Fibroblast of peridontal ligament (primary cell): Measurements from ENCODE around the gene PGS1.

Experiments
- DNase-seq: peaks from one replicate; pipeline ENCODE4 v3.0.0-alpha.2; 2010; ENCODE audit errors: extremely low read depth

Gene PGS1

DNA sequence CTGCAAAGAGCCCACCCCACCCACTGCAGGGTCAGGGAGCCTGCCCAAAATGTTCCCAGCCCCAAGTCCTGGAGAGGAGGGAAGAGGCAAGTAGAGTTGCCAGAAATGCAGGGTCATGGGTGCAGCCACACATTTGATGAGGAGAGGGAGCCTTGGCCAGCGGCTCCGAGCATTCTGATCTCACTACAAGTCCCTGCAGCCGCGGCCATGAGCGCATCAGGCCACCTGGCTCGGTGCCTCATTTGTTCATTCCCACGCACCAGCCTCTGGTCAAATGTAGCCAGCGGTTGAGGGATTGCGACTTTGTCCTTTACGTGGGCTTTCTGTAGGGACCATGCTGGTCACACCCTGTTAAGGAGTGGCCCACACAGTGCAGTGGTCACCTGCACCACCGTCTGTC lies 48.7 kb downstream of the PGS1 start:
- DNase-seq = no peak

GRCh38 chr17:78428025-78428575 lies 49.7 kb downstream of the PGS1 start:
- DNase-seq = no peak

- DNase-seq = no peak
Observed at GRCh38 chr17:78428836-78429617, 50.6 kb downstream of the PGS1 start.

- no peak for DNase-seq
Observed at GRCh38 chr17:78429618-78429995, 51.2 kb downstream of the PGS1 start.

DNA sequence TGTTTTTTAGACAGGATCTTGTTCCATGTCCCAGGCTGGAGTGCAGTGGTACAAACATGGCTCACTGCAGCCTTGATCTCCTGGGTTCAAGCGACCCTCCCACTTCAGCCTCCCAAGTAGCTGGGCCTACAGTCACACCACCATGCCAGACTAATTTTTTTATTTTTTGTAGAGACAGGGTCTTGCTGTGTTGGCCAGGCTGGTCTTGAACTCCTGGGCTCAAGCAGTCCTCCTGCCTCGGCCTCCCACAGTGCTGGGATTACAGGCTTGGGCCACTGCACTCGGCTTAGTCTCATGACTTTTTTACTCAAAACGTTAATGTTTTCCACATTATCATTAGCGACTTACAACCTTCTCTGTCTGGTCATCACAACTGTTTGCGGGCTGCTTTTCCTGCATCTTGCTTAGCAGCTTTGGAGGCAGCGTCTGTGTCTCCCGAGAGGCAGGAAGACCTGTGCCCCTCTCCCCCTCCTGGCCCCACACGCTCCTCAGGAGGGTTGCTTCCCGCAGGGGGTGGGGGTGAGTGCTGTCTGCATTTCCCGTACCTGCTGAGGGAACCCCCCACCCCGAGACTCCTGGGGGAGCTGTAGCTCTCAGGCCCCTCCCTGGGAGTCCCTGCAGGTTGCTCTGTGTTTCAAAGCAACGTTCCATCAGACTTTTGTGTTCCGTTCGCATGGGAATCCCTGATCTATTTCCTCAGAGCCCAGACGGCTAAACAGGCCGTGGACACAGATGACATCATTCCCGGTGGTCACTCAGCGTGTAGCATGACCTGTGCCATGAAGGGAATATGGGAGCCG lies 52.6 kb downstream of the PGS1 start:
- DNase-seq = no peak

DNA sequence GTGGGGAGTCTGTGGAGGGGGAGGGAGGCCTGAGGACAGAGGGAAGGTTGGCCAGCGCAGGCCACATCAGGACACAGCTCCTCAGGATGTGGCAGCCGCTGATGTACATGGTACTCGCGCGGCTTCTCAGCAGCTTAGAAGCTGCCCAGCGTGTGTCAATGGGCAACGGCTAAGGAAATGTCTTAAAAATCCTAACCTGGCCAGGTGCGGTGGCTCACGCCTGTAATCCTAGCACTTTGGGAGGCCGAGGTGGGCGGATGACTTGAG lies 53.2 kb downstream of the PGS1 start:
- no peak for DNase-seq

DNA sequence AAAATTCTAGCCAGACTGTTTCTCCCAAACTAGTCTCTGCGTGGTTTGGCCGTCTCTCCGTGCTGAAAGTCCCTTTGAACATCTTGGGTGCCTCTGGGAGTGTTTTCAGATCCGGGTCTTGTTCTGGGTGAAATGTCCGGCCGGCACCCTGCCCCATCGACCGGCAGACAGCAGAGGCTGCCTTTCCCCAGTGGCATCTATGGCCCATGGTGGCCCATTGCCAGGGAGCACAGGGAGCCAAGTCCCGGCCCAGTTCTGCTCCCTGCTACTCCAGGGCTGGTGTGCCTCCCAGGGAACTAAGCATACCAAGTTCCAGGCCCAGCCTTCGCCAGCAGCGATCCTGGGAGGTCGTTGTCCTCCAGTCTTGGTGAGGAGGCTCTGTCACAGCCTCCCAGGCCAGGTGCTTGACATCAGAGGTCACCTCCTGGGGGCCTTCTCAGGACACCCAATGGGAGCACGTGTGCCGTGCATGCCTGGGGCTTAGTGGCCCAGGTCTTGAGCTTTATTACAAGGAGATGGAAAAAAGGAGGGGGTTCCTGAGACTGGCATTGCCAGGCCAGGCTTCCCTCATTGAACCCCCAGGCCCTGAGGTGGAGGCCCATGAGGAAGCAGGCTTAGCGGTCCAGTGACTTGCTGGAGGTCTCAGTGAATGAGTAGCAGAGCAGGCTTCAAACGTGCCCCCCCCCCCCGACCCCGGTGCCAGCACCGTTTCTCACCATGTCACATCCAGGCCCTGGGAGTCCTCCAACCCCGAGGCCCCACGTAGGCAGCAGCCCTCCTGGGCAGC lies 54.0 kb downstream of the PGS1 start:
- DNase-seq = no peak

- no peak for DNase-seq
Observed at GRCh38 chr17:78433013-78433727, 54.7 kb downstream of the PGS1 start.

GRCh38 chr17:78433780-78434335 lies 55.4 kb downstream of the PGS1 start:
- no peak for DNase-seq

DNA sequence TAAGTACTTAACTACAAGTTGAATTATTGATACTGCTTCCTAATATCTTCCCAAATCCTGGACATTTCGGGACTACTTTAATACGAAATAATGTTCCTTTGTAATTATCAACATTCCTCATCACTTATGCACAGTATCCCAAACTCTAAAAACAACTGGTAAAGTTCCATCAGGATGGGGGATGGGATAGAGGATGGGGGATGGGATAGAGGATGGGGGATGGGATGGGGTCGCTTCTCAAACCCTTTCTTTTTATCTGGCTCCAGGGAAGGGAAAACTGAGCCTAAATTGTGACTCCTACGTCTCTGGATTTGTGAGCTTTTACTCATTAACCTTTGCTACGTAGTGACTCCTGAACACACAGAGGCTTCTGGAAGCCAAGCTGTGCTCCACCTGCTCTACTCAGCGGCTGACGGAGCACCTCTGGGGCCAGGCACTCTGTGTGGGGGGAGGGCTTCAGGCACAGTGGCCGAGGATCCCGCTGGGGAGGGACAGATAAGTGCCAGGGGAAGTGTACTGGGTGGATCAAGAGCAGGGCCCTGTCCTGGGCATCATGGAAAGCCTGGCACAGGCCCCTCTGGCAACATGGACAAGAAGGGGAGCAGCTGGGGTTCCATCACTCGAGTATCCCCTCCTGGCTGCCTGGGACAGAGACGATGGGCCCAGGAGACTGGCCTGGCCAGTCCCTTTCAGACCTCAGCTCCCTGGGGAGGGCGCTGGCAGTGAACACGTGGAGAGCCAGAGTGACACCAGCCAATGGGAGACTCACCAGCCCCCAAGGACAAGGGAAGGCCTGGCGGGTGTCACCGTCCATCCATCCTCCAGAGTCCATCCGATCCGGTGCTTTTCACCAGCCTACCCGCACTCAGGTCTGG lies 56.2 kb downstream of the PGS1 start:
- DNase-seq = no peak

DNA sequence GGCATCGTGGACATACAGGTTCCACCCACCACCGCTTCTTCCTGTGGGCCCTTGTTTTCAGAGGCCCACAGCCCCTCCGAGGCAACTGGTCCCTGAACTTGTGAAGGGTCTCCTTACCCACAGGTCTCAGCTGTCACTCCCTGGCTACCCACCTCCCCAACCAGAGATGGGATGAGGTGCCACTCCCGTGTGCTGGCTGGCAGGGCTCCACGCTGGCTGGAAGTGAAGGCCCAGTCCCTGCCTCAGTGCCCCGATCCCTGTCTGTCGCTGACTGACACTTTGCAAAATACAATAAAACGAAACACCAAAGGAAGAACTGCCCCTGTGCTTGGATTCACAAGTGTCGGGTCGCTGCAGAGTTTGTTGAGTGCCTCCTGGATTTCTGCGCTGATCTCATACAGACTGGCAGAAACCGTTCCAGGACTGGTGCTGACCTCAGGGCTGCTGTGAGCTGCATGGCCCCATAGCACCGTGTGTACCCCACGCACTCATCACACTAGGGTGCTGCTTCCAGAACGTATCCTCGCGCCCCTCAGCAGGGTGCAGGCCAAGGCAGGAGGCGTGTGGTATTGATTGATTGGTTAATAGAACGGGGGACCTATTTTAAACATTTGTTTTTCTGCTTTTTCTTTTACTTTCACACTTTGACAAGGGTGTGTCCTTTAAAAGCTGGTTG lies 57.0 kb downstream of the PGS1 start:
- no peak for DNase-seq

- DNase-seq = no peak
Observed at GRCh38 chr17:78437508-78438169, 59.2 kb downstream of the PGS1 start.

GRCh38 chr17:78438271-78438691 lies 59.8 kb downstream of the PGS1 start:
- no peak for DNase-seq

DNA sequence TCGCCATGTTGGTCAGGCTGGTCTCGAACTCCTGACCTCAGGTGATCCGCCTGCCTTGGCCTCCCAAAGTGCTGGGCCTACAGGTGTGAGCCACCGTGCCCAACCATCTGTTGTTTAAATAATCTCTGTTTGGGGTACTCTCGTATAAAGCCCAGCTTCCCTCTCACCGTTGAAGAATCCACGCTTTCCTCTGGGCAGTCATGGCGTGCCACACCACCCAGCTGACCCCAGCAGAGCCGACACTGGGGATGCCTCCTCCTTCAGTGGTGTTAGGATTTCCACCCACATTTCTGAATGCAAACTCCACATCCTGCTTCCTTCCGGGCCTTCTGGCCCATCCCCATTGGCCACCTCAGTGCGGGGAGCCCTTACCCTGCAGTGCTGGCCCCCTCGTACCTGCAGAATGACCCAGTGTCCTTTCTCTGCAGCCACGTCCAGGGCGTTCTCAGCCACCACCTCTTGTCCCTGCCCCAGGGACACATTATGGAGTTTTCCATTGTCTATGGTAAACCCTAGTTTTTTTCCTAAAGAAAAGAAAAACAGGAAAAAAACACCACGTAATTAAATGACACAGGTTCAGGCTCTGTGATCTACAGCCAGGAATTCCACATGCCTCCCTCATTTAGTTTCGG lies 60.4 kb downstream of the PGS1 start:
- DNase-seq = no peak

DNA sequence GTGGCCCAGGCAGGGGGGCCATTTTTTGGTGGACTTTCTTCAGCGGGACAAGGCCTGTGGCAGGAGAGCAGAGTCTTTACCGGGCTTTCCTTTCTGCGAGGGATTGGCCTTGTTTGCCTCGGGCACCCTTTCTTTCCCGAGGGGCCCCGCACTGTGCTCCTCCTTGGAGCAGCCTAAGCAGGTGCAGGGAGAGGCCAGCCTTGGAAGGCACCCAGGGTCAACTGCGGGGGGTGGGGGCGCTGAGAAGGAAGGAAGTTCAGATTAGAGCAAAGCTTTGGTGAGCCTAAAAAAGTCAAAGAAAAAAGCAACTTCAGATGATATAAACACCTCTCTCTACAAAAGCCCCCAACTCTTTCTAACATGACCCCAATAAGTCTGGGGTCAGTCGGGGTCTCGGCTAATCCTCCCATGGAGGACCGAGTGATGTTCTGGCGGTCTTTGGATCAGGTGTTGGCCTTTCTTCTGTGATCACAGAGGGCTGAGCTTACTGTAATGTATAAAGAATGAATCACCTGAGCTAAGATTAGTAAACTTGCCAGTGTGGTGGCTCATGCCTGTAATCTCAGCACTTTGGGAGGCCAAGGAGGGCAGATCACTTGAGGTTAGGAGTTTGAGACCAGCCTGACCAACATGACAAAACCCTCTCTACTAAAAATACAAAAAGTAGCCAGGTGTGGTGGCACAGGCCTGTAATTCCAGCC lies 63.0 kb downstream of the PGS1 start:
- DNase-seq = no peak

DNA sequence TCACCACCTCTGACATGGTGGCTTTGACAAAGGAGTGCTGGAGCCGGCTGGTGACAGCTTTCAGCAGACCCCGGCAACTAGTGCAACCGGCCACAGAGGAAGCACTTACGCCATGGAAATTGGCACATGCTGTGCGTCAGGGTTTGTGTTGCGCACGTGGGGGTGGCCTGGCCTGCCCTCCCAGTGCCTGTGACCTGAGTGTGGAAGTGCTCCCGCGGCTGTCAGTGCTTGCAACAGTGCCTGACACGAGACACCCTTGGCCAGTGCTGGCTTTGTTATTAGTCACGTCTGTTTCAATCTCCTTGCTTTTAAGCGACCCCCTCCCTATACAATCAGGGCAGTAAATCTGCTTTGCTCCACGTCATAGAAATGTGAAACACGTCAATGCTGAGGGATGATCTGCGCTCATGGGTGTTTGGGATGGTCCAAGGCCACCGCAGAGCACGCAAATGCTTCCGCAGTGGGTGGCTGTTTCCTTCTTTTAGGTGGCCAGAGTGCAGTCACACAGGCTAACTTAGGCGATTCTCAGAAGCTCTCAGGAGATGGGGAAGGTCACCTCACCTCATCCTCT lies 64.3 kb downstream of the PGS1 start:
- no peak for DNase-seq

- DNase-seq = no peak
Observed at GRCh38 chr17:78444392-78444791, 65.9 kb downstream of the PGS1 start.

DNA sequence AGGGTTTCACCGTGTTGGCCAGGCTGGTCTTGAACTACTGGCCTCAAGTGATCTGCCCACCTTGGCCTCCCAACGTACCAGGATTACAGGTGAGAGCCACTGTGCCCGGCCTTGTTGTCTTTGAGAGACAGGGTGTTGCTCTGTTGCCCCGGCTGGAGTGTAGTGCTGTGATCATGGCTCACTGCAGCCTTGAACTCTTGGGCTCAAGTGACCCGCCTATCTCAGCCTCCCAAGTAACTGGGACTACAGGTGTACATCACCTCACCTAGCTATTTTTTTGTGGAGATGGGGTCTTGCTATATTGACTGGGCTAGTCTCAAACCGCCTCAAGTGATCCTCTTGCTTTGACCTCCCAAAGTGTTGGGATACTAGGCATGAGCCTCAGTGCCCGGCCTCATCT lies 68.4 kb downstream of the PGS1 start:
- DNase-seq = no peak
